SH-SY5Y (cell line): Measurements from ENCODE around the gene BLNK.

Experiments
- GATA2 ChIP-seq: IDR thresholded peaks from 2 replicates; pipeline ENCODE4 v1.6.1; 2011; ENCODE audit warnings: mild to moderate bottlenecking, low read depth, low read length
- GATA3 ChIP-seq: IDR thresholded peaks from 2 replicates; pipeline ENCODE4 v1.6.1; 2011; ENCODE audit warnings: low read depth, mild to moderate bottlenecking, low read length, moderate library complexity

DNA sequence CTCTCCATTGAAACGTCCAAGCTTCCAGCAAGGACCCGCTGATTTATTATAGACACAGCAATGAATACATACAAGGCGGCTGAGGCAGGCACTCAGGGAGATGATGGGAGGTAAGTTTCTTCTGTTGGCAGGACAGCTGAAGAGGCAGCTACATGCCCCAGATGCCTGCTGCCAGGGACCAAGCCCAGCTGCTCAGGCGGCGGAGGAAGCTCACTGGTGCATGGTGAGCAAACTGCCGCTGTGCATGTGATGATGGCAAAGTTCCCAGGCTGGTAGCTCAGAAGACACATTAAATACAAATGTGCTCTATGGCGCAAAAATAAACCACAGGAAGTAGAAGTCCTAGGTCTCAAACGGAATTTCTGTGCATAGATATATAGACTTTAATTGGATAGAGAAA lies 35.1 kb upstream of the BLNK start:
- TF ChIP-seq GATA2 = no peak
- TF ChIP-seq GATA3 = no peak
